GM21423 (cell line): ENCODE results near the gene SNCG.
"Not testable (repeated sequence)": the region's sequence is repeated elsewhere in the genome, so short reads cannot be mapped to it uniquely, and the experiment has no call there.

ENCODE experiments used
- ATAC-seq: cut with Tn5 transposase; IDR thresholded peaks from one replicate; pipeline ENCODE4 v1.9.1; 2021; ENCODE audit warnings: mild to moderate bottlenecking, moderate library complexity; ENCODE audit not compliant: unreplicated experiment

Gene SNCG

DNA sequence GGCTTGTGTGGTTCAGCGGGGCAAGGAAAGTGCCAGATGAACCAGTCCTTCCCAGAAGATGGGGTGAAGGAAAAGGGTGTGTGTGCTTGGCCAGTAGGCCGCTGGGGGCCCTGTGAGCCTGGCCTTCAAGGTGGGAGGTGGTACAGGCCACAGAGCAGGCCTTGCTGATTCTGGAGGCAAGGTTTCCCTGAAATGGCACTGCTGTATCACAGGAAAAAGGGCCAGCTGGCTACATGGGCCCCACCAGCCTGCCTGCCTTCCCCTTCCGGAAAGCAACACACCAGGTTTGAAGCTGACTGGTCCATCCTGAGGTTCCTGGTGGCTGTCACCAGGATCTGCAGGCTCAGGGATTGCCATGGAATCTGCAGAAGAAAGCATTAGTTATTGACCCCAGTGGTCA, 13.5 kb upstream of the SNCG start:
- ATAC-seq, result no peak

DNA sequence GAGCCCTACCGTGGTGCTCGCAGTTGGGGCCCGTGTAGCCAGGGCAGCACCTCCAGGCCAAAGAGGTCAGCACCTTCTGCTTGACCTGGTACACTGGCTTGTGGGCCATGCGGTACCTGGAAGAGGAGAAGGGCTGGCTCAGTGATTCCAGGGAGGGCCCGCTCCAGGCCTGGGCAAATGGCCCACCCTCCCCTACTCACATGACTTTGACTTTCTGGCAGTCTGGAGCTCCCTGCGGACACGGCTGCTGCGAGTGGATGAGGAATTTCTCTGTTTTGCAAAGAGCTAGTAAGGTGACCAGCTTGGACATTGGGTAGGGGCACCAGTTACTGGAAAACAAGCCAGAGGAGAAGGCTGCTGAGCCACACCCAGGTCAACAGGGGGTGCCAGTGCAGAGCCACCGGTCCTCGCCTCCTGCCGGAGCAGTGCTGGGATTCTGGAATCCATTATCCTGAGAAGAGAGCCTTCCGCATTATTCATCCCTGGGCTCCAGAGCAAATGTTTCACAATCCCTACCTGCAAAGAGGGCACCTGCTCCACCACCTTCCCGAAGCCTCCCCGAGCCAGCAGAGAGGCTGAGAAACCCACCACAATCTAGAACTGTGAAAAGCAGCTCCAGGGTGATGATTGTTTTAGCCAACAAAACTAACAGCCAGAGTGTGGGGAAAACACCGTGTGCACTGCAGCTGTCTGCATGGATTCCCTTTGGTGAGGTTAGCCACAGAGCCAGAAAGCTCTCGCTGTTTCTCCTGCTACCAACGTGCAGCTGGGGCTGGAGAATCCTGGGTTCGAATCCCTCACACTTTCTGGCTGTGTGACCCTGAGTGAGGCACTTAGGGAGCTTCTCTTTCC, 12.8 kb upstream of the SNCG start:
- no peak for ATAC-seq

DNA sequence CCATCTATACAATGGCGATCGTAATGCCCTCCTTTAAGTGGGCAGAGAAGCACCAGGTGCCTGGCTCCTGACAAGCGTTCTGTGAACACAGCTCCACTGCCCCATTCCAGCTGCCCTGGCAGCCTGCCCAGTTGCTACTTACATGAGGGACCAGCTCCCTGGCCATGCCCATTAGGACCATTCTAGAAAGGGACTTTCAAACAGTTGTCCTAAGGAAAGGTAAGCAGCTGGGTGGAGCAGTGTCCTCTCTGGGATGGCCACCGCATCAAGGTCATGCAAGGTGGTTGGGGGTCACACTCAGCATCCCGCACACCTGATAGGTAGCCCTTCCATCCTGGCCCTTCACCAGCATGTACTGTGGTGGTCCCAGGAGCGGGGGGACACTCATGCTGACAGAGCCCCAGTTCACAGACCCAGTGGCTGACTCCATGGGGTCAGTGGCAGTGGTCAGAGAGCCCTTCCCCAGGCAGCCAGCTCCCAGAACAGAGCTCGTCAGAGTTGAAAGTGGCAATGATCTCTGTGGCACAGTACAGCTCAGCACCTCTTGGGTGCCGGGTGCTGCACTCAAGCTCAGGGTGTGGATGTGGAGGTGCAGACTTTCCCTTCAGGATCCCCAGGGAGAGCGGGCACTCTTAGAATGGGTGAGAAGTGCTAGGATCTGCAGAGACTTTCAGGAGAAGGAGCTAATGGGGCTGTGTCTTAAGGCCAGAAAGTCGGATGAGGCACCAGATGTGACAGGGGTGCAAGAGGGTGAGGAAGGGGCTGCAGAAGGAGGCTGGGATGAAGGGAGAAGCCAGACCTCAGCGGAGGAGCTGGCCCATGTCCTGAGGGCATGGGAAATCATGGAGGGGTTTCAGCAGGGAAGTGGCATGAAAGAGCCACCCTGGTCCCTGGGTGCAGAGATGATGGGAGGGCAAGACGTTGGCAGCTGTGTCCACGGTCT, 11.9 kb upstream of the SNCG start:
- no peak for ATAC-seq

DNA sequence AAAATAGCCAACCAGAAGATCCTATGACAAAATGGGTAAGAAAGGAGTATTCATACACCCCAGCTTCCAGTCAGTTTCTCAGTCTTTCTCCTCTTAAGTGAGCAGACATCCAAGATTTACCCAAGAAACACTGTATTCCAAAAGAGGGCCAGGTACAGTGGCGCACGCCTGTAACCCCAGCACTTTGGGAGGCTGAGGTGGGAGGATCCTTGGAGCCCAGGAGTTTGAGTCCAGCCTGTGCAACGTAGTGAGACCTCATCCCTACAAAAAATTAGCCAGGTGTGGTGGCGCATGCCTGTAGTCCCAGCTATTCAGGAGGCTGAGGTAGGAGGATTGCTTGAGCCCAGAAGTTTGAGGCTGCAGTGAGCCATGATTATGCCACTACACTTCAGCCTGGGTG, 10.6 kb upstream of the SNCG start:
- ATAC-seq, result not testable (repeated sequence)

DNA sequence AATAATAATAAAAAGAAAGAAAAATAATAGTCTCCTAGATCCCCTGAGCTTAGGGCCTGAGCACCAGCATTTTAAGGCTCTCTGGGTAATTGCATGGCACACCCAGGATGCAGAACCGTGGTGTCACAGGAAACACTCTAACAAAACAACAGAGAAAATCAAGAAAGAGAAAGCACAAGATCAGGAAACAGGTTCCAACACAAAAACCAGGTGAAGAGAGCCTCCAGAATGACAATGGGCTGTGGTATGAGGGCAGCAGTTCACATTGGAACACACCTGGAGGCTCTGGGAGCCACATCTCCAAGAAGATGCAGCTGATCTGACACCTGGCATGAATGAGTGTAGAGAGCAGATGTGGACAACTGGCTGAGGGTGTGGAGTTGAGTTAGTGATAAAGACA, 8.1 kb upstream of the SNCG start:
- no peak for ATAC-seq

DNA sequence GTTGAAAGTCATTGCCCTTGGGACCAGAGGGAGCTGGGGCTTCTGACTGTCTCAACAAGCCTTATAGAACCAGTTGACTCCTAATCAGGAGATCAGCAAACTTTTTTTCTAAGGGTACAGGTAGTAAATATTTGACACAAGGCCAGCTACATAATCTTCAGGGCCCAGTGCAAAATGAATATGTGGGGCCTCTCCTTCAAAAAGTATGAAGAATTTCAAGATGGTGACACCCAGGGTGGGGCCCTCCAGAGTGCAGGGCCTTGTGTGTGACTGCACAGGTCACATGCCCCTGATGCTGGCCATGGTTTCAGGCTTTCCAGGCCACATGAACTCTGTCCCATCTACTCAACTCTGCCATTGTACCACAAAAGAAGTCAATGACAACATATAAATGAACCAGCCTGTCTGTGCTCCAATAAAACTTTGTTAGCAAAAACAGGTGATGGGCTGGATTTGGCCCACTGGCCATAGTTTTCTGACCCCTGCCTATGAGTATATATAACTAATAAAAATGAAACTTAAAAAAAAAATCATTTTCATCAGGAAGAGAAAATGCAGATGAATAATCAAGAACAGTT, 7.1 kb upstream of the SNCG start:
- ATAC-seq, result no peak

DNA sequence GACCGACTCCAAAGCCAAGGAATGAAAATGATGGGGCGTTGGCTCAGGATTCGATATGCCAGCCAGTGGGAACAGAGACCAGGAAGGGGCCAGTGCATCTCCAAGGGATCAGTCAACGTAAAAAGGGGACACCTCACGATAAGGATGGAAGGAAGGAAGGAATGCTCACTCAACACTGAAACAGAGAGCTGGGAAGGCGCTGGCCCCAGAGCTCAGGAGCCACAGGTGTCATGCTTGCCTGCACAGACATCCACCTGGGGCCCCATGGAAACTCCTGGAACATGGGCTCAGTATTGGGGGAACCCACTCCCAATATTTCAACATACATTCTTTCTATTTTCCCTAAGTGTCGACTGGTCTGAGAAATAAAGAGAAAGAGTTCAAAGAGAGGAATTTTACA, 6.3 kb upstream of the SNCG start:
- ATAC-seq, result no peak

DNA sequence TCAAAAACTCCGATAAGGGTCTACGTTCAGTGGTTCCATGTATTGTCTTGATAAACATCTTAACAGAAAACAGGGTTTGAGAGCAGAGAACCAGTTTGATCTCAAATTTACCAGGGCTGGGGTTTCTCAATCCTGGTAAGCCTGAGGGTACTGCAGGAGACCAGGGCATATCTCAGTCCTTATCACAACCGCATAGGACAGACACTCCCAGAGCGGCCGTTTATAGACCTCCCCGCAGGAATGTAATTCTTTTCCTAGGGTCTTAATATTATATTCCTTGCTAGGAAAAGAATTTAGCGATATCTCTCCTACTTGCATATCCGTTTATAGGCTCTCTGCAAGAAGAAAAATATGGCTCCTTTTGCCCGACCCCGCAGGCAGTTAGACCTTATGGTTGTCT, 5.7 kb upstream of the SNCG start:
- not testable (repeated sequence) for ATAC-seq

DNA sequence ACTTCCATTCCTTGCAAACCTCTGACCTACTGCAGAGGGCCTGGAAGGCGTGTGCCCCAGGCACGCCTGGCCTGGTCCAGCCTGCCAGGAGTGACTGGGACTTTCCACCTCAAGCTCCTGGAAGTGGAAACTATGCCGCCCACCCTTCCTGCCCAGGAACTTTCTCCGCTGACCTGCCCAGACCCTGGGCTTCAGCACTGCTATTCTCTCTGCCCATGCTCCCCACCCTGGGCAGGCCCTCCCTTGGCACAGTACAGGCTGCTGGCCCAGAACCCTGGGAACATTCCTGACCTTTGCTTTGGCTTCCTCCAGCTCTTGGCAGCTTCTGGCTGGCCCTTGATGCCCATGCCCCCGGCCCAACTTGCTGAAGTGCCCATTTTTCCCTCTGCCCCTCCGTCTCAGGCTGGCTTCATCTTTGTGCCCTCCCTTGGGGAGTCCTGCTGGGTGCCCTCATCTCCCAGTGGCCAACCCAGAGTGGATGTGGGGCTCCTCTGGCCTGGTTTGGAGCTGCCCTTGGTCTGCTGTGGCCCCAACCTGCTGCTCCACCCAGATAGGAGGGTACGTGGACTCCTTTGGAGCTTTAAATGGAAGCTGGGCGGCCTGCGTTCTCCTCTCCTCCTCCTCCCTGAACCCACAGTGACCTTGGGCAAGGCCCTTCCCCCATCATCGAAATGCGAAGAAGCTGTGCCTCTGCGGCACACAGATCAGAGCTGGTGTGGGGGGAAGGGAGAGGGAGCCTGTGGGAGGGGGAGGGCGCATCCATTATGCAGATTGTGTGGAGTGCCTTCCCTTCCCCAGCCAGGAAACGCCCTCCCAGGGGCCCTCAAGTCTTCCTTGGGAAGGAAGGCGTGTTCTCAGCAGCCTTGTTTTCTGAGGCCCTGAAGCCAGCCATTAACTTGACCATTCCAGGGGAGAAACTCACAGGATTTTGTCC, 4.4 kb upstream of the SNCG start:
- ATAC-seq, result no peak

DNA sequence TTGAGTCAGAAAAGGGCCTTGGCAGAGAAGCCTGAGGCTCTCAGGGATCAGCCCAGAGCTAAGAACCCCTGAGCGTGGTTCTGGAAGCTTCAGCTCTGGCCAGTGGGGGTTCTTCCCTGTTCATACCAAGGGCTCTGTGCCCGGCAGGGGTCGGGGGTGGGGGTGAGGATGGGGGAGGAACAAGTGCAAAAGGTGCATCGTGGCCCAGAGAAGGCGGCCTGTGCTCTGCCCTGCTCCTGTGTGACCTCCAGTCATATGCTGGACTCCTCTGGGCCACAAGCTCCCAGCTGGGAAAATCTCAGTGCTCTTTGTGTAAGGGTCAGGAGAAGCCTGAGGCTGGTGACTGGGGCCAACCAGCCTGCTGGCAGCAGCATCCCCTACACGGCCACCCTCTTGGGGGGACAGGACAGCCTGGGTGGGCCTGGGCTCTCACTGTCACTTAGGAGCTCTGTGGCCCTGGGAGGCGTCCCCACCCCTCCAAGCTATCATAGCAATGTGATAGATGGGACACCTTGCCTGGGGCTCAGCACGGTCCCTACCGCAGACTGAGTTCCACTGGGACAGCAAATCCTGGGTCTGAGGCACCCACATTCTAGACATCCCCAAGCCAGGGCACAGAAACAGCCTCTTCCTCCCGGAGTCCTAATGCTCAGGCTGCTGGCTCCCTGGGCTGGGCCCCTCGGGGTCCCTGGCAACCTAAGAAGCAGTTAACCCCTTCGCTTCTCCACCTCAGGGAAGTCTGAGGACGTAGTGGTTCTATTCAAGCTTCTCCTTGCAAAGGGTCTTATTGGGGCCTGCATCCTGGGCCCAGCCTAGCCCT, 3.5 kb upstream of the SNCG start:
- no peak for ATAC-seq

DNA sequence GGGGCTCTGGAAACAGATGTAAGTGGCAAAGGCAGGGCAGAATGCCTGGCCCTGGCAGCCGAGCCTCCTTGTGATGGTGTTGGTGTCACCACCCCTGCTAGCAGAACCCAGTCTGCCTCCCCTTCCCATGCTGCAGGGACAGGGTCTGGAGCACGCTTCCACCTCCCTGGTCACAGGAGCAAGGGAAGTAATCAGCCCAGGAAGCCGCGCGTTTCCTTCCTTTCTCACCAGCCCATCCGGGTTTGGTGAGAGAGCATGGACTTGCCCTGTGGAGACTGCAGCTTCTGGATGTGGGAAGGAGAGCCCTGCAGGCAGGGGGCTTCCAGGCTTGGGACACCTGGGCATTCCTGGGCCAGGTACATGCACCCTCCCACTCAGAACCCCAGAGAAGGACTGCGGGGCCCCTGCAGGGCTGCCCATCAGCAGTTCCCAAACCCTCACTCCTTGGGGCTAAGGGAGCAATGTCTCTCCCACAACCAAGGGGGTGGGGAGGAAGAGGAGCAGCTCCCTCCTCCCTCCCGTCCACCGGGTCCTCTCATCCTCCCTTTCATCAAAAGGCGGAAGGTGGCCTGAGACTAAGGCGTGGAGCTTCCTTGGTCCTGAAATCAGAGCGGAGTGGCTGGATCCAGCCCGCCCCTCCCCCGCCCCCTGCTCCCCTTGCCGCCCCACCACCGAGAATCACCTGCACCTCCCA, 2.8 kb upstream of the SNCG start:
- no peak for ATAC-seq

DNA sequence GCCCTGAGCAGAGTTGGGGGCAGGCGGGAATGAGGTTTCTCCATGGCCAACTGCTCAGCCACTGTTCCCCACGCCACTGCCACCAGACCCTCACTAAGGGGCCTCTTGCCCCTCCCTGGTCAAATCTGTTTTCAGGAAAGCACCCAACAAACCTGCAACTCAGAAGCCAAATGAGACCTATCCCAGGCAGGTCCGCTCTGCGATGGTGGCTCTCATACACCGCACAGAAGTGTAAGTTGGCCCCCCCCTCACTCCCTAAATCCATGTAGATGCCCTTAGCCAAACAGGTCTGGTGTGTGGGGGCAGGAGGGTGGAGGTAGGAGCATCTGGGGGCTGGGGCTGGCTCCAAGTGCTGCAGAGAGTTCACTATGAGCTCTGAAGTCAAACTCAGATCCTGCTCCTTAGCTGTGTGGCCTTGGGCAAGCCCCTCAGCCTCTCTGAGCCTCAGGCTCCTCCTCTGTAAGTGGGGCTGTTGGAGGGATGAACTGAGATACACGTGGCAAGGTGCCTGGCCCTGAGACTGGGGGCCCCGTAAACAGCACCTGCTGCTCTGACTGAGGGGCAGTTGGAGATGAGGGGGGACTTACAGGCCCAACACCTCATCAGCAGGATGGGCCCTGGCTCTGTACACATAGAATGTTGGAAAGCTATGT, 2.1 kb upstream of the SNCG start:
- no peak for ATAC-seq

DNA sequence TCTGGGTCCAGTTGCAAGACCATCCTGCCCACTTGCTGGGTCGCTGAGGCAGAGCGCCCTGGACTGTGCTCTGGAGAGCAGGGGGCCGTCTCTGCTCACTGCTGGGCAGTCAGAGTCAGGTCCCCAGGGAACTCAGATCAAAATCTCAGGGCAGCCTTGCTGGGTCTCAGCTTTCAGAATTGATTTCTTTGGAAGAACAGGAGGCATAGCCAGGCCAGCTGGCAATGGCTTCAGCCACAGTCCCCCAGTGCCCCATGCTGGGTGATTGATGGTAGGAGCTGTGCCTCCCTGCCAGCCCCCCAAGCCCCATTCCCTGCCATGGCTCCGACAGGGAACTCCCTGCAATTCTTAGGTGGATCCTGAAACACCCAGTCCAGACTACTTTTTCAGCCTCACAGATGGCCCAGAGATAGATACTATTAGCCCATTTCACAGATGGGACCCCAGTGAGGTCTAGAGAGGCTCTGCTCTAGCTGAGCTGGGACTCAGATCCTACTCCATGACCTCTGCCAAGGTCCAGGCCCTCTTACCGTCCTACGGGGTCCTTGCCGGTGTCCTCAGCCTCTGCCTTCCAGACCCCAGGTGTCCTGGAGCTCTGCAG, 1.5 kb upstream of the SNCG start:
- no peak for ATAC-seq

DNA sequence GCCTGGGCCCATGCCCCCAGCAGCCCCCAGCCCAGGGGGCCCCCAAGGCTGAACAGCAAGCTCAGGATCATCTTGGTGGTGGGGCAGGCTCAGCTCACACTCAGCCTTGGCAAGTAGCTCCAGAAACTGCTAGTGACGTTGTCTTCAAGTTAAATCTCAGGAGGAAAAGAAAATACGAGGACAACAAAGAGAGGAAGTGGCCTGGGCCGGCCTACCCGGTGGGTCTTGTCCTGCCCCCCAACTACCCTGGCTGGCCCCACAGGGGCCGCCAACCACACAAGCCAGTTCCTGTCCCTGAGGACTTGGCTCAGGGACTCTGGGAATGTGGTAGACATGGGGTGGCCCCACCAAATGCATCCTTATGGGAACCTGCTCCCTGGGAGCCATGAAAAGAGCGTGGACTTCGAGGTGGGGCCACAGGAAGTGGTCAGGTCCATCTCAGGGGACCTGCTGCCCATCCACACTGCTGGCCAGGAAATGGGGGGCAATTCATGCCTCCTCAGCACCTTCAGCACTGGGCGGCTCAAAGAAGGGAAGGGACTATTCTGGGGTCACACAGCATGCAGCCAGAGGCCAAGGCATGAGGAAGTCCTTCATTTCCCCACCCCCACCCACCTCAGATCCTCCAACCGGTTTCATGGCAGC, 806 bp upstream of the SNCG start, which contains the start of gene MMRN2:
Gene MMRN2, minus strand, starts transcription at position 145 of the 645 bp plus-strand sequence. Its CDS starts 74 bp downstream, at position 71.
- ATAC-seq, result no peak

DNA sequence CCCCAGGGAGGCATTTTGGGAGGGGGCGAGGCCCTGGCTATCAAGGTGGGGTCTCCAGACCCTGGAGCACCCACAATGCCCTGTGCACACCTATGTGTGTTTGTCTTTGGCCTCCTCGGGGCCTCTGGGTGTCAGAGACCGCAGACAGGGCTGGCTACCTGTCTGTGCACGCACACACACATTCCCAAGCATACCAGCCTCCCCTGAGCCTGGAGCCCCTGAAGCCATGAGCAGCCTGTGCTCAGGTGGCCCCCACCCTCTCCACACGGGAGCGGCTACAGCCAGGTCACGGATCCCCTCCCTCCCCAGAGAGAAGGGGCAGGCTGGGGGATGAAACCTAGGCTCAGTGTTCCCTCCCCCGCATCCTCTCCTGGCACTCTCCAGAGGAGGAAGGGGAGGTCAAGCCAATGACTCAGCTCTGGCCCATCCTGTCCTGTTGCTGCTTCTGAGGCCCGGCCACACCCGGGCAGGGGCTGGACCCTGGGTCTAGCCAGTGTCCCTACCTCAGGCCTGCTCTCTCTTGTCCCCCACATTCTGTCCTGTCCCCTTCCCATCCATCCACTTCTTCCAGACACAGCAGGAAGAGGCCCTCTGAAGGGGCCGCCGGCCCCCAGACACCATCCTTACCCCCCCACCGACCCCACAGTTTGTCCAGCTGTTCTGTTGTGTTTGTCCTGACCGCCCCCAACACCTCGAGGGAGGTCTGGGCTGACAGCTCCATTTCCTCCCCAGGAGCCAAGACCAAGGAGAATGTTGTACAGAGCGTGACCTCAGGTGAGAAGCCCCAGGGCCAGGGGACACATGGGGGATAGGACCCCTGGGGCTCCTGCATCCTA, 720 bp downstream of the SNCG start:
- no peak for ATAC-seq

DNA sequence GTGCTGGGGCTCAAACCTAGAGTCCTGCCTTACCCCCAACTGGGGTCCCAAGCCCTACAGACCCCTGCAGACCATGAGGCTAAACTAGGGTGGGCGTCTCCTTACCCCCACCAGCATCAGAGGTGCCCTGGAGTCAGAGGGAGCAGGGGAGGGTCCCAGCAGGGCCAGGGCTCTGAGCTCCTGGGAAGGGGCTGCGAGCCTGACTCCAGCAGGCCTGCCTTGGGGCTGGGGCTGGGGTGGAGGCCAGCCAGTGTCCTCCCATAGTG, 1.3 kb downstream of the SNCG start:
- ATAC-seq, result no peak
